NCI-H2171 (cell line): ENCODE results near the gene DHX16.

Experiments
- DNase-seq: peaks from one replicate; lab custom pipeline; 2025; lab: John Stamatoyannopoulos, UW

Gene DHX16

DNA sequence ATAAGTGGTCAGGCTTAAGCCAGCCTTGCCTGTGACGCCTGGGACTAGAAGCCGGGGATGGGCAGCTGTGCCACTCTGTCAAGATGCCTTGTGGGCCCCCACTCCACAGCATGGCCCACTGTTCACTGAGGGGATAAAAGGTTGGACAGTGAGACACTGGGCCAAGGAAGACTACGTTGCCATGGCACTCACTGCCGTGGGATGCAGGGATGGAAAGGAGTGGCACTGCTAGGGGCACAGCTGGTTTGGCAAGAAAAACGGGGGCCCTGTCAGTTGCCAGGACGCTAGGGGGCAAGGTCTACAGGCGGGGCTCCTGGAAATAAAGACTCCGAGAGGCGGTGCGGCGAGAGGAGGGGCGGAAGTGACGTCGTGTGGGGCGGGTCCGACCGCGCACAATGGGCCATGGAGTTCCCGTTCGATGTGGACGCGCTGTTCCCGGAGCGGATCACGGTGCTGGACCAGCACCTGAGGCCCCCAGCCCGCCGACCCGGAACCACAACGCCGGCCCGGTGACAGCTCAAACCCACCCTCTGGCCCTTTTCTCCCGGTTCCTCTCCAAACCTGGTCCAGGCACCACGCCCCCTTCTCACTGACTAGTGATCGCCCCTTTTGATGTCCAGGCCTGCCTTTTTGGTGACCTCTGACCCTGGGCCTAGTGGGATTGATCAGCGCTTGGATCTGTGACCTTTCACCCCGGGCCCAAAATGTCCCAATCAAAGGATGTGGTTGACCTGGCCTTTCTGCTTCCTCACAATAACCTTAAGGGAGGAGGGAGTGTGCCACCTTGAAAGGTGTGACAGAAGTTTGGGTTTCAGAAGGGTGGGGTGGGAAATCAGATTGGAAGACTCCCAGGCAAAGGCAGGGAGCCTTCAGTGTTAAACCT lies 46.1 kb downstream of the DHX16 start, which contains the start of gene ATAT1:
ATAT1 (plus strand) TSS at position 391 of the 883 bp plus-strand sequence.
- peak; percentile 82 for DNase-seq

DNA sequence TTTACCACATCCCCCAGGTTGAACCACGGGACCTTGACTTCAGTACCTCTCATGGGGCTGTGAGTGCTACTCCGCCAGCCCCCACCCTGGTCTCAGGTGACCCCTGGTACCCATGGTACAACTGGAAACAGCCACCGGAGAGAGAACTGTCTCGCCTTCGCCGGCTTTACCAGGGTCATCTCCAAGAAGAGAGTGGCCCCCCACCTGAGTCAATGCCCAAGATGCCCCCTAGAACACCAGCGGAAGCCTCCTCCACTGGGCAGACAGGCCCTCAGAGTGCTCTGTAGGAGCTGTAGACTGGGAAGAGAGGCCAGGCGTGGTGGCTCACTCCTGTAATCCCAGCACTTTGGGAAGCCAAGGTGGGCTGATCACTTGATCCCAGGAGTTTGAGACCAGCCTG lies 47.3 kb downstream of the DHX16 start:
- no peak for DNase-seq

DNA sequence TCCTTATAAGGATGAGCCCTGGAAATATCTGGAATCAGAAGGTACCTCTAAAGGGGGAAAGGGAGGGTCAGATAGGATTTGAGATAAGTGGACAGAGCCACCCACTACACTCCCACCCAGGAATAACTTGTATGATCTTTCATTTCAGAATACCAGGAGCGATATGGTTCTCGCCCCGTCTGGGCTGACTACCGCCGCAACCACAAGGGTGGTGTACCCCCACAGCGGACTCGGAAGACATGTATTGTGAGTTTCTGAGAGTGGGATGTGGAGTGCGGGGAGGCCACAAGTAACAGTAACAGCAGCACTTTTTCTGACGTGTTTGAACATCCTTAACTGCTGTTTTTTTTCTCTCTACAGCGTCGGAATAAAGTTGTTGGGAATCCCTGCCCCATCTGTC lies 53.2 kb downstream of the DHX16 start:
- DNase-seq = no peak

DNA sequence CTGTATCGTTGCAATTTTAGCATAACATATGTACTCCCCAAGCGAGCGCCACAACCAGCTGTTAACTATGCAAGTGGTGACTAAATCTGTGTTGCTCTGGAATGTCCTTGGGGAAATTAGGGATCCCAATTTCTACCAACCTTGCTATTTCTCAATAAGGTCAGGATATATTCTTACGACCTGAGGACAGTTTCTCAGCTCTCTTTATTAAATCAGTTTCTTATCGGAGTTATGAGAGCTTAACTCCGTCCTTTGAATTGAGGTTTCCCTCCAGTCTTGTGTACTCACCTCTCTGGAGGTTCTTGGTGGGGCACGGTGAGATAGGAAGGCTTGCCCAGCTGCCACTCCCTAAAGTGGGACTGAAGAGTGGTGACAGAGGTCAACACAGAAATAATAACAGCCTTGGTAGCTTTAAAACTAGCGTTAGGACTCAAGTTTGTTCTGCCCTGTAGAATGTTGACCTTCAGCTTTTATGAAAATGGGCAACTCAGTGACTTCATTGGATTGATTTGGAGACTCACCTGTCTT lies 54.5 kb downstream of the DHX16 start:
- DNase-seq = no peak

DNA sequence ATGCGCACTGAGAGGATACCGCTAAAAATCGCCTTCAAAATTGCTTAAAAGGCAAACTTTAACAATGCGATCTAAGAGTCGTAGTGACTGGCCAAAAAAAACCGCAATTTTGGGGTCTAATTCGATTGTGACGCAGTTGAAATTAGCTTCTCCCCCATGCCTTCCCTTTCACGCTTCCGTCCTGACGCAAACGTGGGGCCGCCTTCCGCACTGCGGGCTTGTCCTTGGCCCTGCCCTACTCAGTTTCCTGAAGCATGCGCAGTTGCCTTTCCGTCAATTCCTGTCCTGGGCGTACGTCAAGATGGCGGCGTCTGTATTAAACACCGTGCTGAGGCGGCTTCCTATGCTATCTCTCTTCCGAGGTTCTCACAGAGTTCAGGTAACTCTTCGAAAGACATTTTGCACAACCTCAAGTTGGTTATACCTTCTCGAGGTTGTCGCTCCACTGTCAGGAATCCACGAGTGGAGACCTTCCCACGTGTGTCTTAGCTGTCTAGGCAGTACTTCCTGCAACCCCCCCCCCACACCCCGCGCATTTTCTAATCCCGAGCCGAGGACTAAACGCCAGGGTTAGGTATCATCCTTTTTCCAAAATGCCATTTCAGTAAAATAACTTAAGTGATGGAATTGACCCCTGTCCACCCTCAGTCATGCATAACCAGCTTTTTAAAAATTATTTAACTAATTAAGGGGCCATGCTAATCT lies 55.1 kb downstream of the DHX16 start, which contains the start of gene MRPS18B:
MRPS18B (plus strand) TSS at position 276 of the 705 bp plus-strand sequence; CDS start at position 302, 26 bp downstream.
- peak; percentile 94 for DNase-seq

DNA sequence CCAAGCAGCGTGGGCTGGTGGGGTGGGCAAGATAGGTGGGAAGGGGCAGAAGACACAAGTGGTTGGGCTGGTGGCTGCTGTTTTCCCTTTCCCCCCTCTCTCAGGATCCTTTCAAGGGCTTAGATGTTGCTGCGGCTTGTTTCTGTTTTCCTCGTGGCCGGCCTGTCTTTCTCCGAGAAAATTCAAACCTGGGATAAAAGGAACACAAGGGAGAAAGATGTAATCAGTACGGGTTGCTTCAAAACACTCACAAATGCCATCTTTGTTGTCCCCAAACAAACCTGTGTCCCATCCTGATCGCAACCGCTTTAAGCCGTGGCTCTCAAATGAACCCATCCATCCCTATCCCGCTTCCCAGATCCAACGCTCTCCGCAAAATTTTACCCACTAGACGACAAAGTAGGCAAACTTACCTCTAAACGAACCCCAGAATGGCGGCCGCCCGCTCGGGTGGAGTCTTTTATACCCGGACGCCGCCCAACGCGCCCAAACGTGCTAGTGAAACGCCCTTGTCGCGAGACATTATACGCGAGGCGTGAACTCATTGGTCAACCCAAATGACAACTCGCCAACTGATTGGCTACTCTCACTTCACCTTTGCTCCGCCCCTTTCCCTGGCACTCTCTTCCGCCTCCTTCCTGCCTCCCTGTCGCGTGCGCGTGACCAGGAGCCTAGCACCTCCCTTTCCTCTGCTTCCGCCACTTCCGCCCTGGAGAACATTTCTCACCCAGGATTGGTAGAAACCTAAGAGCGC lies 55.8 kb downstream of the DHX16 start, which contains the start of gene PPP1R10:
PPP1R10 (minus strand) TSS at position 433 of the 754 bp plus-strand sequence. CDS start 7,299 bp downstream, outside the sequence.
- peak; percentile 99 for DNase-seq

DNA sequence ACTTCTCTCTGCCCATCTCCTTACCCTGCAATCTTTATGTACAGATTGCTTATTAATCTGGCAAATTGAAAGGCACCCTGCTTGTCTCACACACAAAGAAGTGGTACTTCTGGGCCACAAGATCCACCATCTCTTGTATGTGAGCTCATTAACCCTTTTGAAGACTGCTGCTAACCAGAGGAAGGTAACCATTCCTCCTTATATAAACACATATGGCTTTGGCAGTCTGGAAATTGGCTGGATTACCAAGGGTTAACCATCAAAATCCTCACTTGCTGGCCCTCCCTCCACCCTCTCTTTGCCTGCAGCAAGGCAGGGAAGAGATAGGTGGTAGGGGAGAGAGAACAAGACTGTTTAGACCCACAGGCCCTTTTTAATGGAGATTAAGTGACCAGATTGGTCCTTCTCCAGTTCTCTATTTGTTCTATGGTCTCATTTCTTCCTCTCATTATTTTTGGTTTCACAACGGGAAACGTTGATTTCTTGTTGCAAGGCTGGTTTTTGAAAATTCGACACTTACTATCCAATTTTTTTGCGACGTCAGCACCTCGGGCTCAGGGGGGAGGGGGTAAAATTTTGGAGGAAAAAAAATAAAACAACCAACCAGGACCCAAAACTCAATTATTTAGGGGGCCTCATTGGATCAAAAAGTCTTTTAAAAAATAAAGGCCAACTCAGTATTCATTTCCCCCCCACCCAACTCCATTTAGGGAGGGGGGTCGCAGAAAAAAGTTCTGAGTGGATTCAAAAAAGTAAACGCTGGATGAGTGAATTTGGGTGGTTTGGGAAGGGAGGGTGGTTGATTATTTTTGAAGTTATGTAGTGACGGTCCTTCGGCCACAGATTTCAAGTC lies 56.6 kb downstream of the DHX16 start:
- DNase-seq = peak; percentile 39

DNA sequence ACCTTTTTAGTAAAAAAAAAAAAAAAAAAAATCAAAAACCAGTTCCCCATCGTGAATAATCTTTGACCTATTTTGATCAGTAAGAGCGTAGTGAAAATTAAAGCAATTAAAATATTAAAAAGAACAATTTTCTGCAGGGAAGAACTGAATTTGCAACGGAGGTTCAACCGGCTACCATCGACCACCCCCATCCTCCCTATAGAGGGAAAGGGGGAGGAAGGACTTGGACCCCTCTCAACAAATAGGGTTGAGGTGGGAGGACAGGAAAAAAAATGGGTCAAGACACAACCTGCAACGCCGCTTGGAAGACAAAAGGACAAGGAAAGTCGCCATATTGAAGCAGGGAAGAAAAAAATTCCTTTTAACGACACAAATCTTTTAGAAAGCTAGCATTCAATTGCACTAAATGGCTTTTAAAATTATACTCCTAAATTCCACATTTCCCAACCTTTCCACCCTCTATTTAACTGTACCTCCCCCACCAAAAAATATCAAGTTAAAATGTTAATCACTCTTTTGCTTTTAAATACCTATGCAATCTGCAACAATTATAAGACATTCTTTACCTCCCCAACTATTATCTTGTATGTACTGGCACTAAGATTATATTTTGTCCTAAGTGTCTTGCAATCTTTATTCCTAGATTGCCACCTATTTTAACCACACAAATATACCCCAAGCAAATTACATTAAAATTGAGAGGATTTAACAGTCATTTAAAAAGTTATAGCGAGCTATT lies 57.4 kb downstream of the DHX16 start:
- peak; percentile 82 for DNase-seq

DNA sequence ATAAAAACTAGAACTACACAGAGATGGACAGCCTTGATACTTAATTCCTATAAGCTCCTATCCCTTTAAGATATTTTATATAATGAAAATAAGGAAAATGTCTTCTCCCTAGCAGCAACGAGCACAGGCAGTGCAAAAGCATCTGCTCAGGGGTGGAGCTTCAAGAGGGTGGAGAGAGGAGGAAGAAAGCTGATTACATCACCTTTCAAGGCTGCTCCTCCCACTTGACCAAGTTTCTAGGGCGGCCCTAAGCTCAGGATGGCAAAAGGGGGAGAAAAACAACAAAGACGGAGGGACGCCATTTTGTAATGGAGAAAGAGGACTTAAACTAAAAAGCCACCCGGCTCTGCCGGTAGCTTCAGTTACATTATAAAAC lies 58.0 kb downstream of the DHX16 start:
- DNase-seq = peak; percentile 96

DNA sequence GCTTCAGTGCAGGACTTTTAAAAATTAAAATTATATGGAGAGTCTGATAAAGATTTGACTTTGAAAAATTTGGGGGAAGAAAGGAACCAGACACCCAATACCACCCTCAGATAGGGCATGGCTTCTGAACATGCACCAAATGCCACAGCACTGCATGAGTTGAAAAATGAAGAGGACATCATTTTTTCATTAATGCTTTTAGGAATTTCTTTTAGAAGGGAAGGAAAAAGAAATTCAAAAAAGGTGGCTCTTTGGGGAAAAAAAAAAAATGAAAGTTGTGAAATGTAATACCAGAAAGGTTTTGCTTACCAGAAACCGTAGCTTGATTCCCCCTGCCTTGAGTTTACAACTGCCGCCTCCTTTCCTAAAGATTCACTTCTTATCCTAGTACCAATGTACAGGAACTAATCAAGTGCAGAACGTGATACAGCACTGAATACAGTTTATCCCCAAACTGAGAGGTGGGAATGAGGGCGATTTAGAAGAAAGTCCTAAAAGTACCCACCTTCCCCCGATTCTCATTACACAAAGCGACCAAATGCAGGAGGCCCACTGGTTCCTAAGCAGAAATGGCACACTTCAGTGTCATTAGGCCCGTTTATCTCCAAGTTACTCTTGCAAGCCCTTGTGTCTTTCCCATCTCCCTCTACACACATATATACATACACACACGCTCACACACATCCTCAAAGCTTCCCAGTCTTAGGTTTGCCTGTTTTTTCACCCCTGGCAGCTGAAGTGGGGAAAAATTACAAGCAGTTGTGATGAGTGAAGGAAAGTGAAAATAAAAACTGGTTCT lies 58.6 kb downstream of the DHX16 start:
- DNase-seq = no peak

DNA sequence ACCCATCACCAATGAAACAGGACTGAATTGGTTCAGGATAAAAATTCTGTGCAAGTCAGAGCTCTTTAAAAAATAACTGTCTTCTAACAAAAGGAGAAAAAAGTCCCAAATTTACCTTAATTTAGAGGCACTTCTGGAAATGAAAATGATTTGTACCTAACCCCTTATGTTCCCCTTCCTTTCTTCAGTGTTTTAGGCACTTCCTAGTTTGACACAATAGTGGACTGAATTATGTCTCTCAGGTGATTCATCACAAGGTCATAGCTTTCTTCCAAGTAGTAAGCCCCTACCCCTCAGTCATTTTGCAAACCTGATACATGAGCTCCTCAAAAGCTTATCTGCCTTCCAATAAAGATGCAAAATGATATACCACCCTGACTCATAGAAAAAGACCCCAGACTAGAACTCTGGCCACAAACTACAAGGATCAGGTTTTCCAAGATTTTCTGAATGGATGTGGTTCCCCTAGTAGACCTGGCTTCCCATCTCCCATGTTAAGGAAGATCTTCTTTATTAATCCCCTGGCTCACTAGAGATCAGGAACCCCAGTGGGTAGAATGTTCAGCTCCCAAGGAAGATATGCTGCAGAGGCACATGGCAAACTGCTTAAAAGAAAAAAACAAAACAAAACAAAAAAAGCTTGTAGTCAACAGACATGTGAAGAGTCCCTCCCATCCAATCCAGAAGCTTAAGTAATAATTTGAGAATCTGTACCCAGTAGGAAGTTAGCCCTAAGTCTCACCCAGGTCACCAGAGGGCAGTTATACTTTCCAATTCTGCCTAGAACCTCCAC lies 59.4 kb downstream of the DHX16 start:
- no peak for DNase-seq

DNA sequence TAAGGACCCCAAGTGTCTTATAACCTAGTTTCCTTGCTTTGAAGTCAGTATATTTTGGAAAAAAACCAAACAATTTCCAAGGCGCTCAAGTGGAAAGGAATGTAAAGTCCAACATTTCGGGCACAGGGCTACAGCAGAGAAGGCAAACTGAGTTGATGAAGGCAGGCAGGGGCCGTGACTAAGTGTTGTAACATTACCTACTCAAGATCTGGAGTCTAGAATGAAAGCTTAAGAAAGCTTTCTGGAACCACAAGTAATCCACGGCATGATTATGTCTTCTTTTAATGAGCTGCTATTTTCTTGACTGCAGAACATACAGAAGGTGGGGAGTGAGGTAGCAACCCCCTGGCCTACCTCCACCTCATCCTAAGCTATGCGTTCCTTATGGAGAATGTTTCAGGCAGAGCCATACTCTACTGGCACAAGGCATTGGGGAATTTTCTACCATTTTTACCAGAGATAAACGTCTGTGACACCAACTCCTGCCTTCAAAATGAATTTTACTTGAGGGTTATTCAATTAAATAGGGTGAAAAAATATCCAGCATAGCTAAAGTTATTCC lies 60.0 kb downstream of the DHX16 start:
- no peak for DNase-seq

DNA sequence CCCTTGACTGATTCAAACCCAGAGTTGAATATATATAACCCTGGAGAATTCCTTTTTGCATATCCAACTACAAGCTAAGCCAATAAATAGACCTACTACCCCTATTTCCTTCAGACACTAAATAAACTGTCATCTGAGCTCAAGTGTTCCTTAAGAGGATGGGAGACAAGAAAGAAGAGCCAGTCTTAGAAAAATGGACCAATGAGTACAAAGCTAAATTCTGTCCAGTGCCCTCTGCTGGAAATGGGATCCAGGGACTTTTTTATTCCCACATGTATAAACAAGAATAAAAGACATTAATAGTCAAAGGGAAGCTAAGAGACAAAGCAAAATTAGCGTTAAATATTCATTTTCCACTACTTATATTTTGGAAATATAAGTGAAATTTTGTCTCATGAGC lies 60.6 kb downstream of the DHX16 start:
- no peak for DNase-seq

DNA sequence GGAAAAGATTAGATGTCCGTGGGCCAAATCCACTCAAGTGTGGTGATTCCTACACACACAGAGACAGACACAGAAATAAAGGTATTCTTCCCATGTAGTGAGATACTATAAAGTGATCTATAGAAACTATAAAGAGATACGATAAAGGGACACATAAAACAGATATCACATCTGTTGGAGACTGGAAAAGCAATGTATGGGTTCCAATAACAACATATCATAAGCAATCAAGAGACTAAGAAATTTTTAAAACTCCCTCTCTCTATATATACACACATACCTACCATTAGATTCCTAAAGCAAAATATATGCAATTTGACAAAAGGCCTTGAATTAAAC lies 61.0 kb downstream of the DHX16 start:
- DNase-seq = no peak

DNA sequence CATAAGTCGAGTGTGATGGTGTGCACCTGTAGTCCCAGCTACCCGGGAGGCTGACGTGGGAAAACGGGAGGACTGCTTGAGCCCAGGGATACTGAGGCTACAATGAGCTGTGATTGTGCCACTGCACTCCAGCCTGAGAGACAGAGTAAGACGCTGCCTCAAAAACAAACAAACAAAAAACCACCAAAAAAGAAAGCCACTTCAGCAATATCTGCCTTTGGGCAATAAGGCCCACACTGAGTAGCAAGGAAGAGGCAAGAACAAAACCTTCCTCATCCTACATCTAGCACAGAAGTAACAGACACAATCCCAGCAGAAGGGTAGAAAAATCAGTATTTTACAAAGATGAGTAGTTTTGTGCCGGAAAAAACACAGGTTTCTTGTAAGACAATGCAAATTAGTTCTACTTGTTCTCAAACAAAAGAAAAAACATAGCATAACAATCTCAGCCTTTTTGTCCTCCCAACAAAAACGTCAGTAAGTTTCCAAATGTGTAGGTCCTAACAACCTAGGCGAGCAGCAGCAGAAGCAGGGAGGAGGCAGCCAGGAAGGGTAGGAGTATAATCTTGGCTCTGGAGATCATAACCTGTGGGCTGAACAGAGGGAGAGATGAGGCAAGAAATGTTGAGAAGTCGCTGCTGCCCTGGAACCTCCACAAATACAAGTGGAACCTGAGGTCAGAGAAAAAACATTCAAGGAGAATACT lies 61.5 kb downstream of the DHX16 start:
- no peak for DNase-seq

DNA sequence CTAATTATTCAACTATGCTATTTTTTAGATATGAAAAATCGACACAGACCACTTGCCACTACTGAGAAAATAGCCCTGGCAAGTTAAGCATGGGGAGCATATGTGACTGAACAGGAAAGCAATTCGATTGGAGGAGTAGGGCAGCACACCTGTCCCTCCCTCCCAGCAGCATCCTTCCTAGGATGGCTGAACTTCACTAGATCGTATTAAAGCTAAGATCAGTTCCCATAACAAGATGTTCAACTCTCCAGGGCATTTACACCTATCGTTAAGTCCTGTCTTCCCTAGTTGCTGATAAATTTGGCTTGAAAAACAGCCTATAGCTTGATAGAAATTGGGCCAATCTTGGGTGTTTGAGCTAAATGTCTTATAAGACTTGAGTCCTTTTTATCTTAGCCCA lies 62.7 kb downstream of the DHX16 start:
- DNase-seq = no peak

DNA sequence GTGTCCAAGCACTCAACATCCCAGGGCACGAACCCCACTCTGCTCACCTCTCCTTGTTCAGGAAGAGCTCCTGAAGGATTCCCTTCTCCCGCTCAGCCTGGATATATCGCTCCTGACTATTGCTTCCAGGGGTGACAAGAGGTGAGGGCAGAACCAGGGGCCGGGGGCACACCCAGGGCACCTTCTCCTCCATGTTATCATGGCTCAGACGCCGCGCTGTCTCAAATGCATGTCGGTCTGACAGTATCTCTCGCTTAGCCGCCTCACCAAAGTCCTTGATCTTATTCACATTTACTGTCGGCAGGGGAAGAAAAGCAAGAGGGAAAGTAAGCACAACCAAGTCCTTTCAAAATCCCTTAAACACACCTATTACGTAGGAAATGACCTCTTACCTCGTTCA lies 68.8 kb downstream of the DHX16 start:
- DNase-seq = no peak
